B cell (primary cell): Measurements from ENCODE around the gene EPB41L2. TPM values are rescaled to one million over a fixed set of nuclear protein-coding genes. Genes with fewer than 3 reads are reported as not detected.

Source experiments
- ATAC-seq: fragments of 200-7000 bp; cut with Tn5 transposase; one replicate; pipeline ENCODE4 v1.10.0; 2021; ENCODE audit warnings: low read depth, mild to moderate bottlenecking, moderate number of reproducible peaks, moderate library complexity
- CTCF ChIA-PET: fragments of 350-600 bp; sonication (Branson Sonifier 250); formaldehyde crosslinking; loops from one replicate; lab custom pipeline; 2021; ENCODE audit warnings: antibody characterized with exemption, inconsistent platforms; lab: Charles Lee
- POLR2A ChIA-PET: fragments of 350-600 bp; sonication (Branson Sonifier 250); formaldehyde crosslinking; loops from one replicate; lab custom pipeline; 2021; ENCODE audit warnings: antibody characterized with exemption; lab: Charles Lee
- DNase-seq: peaks from one replicate; pipeline ENCODE4 v3.0.0; 2013
- H2AFZ ChIP-seq: 2 replicates; pipeline ENCODE4 v1.6.1; 2012; ENCODE audit warnings: mild to moderate bottlenecking, low read depth, low read length; ENCODE audit not compliant: insufficient read depth, poor library complexity, severe bottlenecking
- H3K27ac ChIP-seq, 2 donors: 1 replicate in 1 of 2; 2 replicates in 1 of 2; pipeline ENCODE4 v1.5.1; 2012 to 2013; ENCODE audit warnings: low read length in 2 of 2, mild to moderate bottlenecking in 2 of 2, moderate library complexity in 1 of 2
- H3K27me3 ChIP-seq, 4 experiments: fragments of 200-600 bp in 1 of 4; sonication (generic) in 1 of 4; replicated peaks in 1 of 4; 1 replicate in 2 of 4; 2 replicates in 2 of 4; pipeline versions ENCODE4 v1.6.1 to v1.7.0; 2013 to 2016; ENCODE audit warnings: low read length in 3 of 4, mild to moderate bottlenecking in 2 of 4, mixed read lengths in 1 of 4, moderate library complexity in 1 of 4; ENCODE audit not compliant: insufficient read depth in 4 of 4, control insufficient read depth in 3 of 4; ENCODE audit errors: control extremely low read depth in 1 of 4
- H3K36me3 ChIP-seq, 2 experiments: replicated peaks in 1 of 2; 1 replicate in 1 of 2; 2 replicates in 1 of 2; pipeline versions ENCODE4 v1.6.1 to v1.7.1; 2013; ENCODE audit warnings: low read length in 1 of 2; ENCODE audit not compliant: insufficient read depth in 2 of 2, control insufficient read depth in 1 of 2; ENCODE audit errors: control extremely low read depth in 1 of 2, extremely low read depth in 1 of 2
- H3K4me1 ChIP-seq, 2 donors: fragments of 200-600 bp in 1 of 2; sonication (generic) in 1 of 2; 1 replicate in 1 of 2; 2 replicates in 1 of 2; pipeline versions ENCODE4 v1.5.1 to v1.6.1; 2013 to 2017; ENCODE audit warnings: low read length in 2 of 2; ENCODE audit not compliant: control insufficient read depth in 2 of 2, insufficient read depth in 2 of 2
- H3K4me2 ChIP-seq: replicated peaks from 2 replicates; pipeline ENCODE3; 2012; ENCODE audit warnings: mild to moderate bottlenecking, low read depth, low read length; ENCODE audit not compliant: poor library complexity, severe bottlenecking
- H3K4me3 ChIP-seq, 5 experiments: fragments of 200-600 bp in 1 of 5; sonication (generic) in 1 of 5; 1 replicate in 3 of 5; 2 replicates in 2 of 5; pipeline versions ENCODE4 v1.5.1 to v1.7.0; 2011 to 2016; ENCODE audit warnings: low read length in 4 of 5, mild to moderate bottlenecking in 4 of 5, low read depth in 2 of 5, control low read depth in 1 of 5, moderate library complexity in 1 of 5; ENCODE audit not compliant: insufficient read depth in 1 of 5; ENCODE audit errors: control extremely low read depth in 1 of 5, extremely low read depth in 1 of 5
- H3K79me2 ChIP-seq: fragments of 200-600 bp; sonication (generic); one replicate; pipeline ENCODE4 v1.6.0; 2016; ENCODE audit warnings: low read length; ENCODE audit not compliant: control insufficient read depth, insufficient read depth
- H3K9ac ChIP-seq: fragments of 200-600 bp; sonication (generic); 2 replicates; pipeline ENCODE4 v1.6.1; 2017; ENCODE audit warnings: mild to moderate bottlenecking, low read length, moderate library complexity
- H3K9me3 ChIP-seq, 3 donors: one replicate each; pipeline versions ENCODE4 v1.6.1 to v1.7.1; 2013; ENCODE audit warnings: low read length in 2 of 3; ENCODE audit not compliant: control insufficient read depth in 2 of 3, insufficient read depth in 1 of 3; ENCODE audit errors: control extremely low read depth in 1 of 3
- H4K20me1 ChIP-seq: 2 replicates; pipeline ENCODE4 v1.6.0; 2012; ENCODE audit warnings: mild to moderate bottlenecking, low read length; ENCODE audit not compliant: insufficient read depth, control insufficient read depth, poor library complexity, severe bottlenecking
- H3K27ac Mint-ChIP-seq: one replicate; pipeline ENCODE4 v1.8.0; 2021; ENCODE audit warnings: mixed read lengths
- H3K27me3 Mint-ChIP-seq: one replicate; pipeline ENCODE4 v1.8.0; 2021; ENCODE audit warnings: mixed read lengths
- H3K4me1 Mint-ChIP-seq: one replicate; pipeline ENCODE4 v1.8.0; 2021; ENCODE audit warnings: mixed read lengths
- H3K4me3 Mint-ChIP-seq: one replicate; pipeline ENCODE4 v1.8.0; 2021; ENCODE audit warnings: mixed read lengths
- H3K9me3 Mint-ChIP-seq: one replicate; pipeline ENCODE4 v1.8.0; 2022; ENCODE audit warnings: mixed read lengths; ENCODE audit not compliant: insufficient read depth
- EZH2 ChIP-seq: IDR thresholded peaks from 2 replicates; pipeline ENCODE4 v1.6.1; 2012; ENCODE audit warnings: borderline replicate concordance, low read depth, mild to moderate bottlenecking, moderate library complexity, low read length; ENCODE audit not compliant: insufficient read depth, poor library complexity, severe bottlenecking
- WGBS: methylation state at CpG from one replicate; pipeline ENCODE4 v1.1.5; 2013; ENCODE audit warnings: missing lambda C conversion rate; ENCODE audit not compliant: insufficient coverage; 5-methylcytosine and 5-hydroxymethylcytosine counted together
- intact Hi-C: fragments of 100-400 bp; cut with micrococcal nuclease; formaldehyde crosslinking; loops from one replicate; pipeline ENCODE4 v1.10.0; 2022
- polyA plus RNA-seq: library from polyadenylated mRNA; depleted of rRNA; stranded (reverse); fragments of >200 nt; gene quantifications from 2 replicates; pipeline ENCODE4 v1.2.3, GENCODE V29; 2012
- total RNA-seq, 2 donors: library from RNA; stranded (reverse); fragments of 120-200 nt in 1 of 2; gene quantifications; 1 replicate in 1 of 2; 2 replicates in 1 of 2; pipeline versions ENCODE4 v1.2.3 to v1.2.4, GENCODE V29; 2013 to 2022
- TF ChIP-seq, protein P1 (sequence below): fragments of 200-600 bp; IDR thresholded peaks from one replicate; pipeline ENCODE4 v1.8.0; 2022; ENCODE audit warnings: antibody characterized with exemption, mild to moderate bottlenecking

Gene EPB41L2
- total and polyA plus RNA-seq, 2 donors (not counting 1 experiment from before 2014, with no cell fraction given) = 17.8 to 61.0 TPM

DNA sequence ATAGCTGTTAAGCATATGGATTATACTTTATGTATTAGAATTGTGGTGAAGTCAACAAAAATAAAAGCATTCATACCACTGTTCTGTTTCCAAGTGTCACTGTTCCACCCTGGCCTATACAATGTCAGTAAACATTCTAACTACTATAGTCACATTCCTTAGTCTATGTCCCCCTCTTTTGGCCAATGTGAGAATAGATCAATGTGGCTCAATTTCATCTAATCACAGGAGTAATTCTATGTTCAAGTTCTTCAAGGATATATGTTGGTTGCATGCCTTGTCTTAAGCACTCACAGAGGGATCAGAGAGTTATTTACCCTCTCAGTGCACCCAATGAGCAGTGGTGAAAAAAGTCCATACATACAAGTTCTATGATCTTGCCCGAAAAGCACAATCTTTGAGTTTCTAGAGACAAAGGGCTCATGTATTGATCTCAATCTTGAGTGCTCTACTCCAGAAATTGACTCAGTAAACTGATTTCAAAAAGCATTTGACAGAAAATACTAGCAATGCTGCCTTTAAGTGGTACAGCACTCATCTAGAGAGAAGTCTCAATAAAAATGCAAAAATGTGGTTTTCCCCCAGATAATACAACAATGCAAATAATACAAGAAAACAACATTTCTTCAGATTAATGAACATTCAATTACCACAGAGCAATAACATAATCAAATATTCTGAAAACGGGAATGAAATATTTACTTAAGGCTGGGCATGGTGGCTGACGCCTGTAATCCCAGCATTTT, 219.3 kb downstream of the EPB41L2 start:
- Histone ChIP-seq H3K27ac (no peak overlapping the region), H3K36me3 (peaks cover 0 to 10% of the 10 kb centered on the region in 2 experiments), H4K20me1 (no peaks in the 10 kb centered on the region), H3K9ac (no peak overlapping the region), H3K4me2 (no peak overlapping the region), H3K9me3 (no peaks in the 10 kb centered on the region), H3K79me2 (no peaks in the 10 kb centered on the region), H3K4me3 (no peak overlapping the region), H3K4me1 (peaks cover 12 to 19% of the 10 kb centered on the region in 2 donors), H3K27me3 (no peaks in the 10 kb centered on the region), H2AFZ (no peak overlapping the region)
- CTCF ChIA-PET = interaction anchor here (1.9 to 2.9 kb wide), 2 partner anchors 28 to 522 kb away, joined by 7 to 15 read pairs; no protein-coding TSS in a partner anchor
- Mint-ChIP-seq H3K4me1 (peaks cover 21% of the 10 kb centered on the region), H3K27ac (no peak overlapping the region), H3K4me3 (no peak overlapping the region), H3K9me3 (no peaks in the 10 kb centered on the region), H3K27me3 (no peaks in the 10 kb centered on the region)
- POLR2A ChIA-PET = no interaction called here
- 88% methylated on average over 3 of the region's 3 CpGs for WGBS
- DNase-seq (peak; percentile 52), ATAC-seq (peak; percentile 39)
- intact Hi-C loops = loop anchor here (1.0 to 2.0 kb wide), 2 partner anchors 521 to 551 kb away; no protein-coding TSS in a partner anchor
- TF ChIP-seq, protein P1, sequence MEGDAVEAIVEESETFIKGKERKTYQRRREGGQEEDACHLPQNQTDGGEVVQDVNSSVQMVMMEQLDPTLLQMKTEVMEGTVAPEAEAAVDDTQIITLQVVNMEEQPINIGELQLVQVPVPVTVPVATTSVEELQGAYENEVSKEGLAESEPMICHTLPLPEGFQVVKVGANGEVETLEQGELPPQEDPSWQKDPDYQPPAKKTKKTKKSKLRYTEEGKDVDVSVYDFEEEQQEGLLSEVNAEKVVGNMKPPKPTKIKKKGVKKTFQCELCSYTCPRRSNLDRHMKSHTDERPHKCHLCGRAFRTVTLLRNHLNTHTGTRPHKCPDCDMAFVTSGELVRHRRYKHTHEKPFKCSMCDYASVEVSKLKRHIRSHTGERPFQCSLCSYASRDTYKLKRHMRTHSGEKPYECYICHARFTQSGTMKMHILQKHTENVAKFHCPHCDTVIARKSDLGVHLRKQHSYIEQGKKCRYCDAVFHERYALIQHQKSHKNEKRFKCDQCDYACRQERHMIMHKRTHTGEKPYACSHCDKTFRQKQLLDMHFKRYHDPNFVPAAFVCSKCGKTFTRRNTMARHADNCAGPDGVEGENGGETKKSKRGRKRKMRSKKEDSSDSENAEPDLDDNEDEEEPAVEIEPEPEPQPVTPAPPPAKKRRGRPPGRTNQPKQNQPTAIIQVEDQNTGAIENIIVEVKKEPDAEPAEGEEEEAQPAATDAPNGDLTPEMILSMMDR = peak; percentile 61
- TF ChIP-seq EZH2 = no peak

DNA sequence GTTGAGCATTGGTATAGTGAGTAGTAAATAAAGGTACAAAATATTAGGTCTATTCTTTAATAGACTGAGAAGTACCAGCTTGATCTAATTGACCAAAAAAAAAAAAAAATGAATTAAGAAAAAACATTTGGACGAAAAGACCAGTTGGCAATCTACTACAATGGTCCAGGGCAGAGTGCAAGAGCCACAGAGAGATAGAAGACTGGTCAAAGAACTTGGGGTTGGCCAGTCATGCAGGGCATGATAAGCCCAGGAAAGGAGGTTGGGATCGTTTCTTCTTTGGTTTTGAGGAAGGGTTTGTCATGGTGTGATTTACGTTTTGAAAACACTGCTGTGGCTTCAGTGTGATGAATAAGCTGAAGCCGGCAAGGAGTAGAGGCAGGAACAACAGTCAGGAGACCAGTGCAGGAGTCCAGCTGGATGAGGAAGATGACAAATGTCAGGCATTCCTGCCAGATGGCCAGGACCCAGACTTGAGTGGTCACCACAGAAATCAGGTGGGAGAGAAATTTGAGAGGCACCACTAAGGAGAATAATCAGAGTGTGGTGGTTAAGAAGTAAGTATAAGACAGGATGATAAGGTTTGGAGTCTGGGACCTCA, 221.8 kb downstream of the EPB41L2 start:
- H2AFZ ChIP-seq = no peak overlapping the region
- DNase-seq (no peak), ATAC-seq (no peak)
- 54% methylated on average over 4 of the region's 4 CpGs for WGBS
- POLR2A ChIA-PET = no interaction called here
- TF ChIP-seq, protein P1 = no peak
- no peak for TF ChIP-seq EZH2
- no peaks in the 10 kb centered on the region for H3K4me1 ChIP-seq
- H3K79me2 ChIP-seq = no peaks in the 10 kb centered on the region
- no peaks in the 10 kb centered on the region for H3K9me3 ChIP-seq
- no peaks in the 10 kb centered on the region for H3K27me3 Mint-ChIP-seq
- intact Hi-C loops = no loop called here
- no peaks in the 10 kb centered on the region for H3K27me3 ChIP-seq
- no peak overlapping the region for H3K27ac Mint-ChIP-seq
- H3K4me1 Mint-ChIP-seq = peaks cover 2% of the 10 kb centered on the region
- H3K4me2 ChIP-seq = no peak overlapping the region
- CTCF ChIA-PET = interaction anchor here (1.0 kb wide), 1 partner anchor 520 kb away, joined by 4 read pairs; no protein-coding TSS in a partner anchor
- H3K4me3 Mint-ChIP-seq = no peak overlapping the region
- peaks cover 0 to 10% of the 10 kb centered on the region in 2 experiments for H3K36me3 ChIP-seq
- no peak overlapping the region for H3K27ac ChIP-seq
- H4K20me1 ChIP-seq = no peaks in the 10 kb centered on the region
- no peak overlapping the region for H3K9ac ChIP-seq
- no peaks in the 10 kb centered on the region for H3K9me3 Mint-ChIP-seq
- H3K4me3 ChIP-seq = no peak overlapping the region
